Neural cell (in vitro differentiated cells): ENCODE data around the gene PGP.

Experiments used
- EZH2 ChIP-seq: fragments of 200-600, 300-800 bp; shearing (Covaris generic), sonication (generic); IDR thresholded peaks from 2 replicates; pipeline ENCODE4 v1.6.1; 2014; ENCODE audit warnings: antibody characterized with exemption, low read length, borderline replicate concordance, mild to moderate bottlenecking; ENCODE audit not compliant: insufficient read depth, poor library complexity, severe bottlenecking
- TF ChIP-seq, protein P1 (sequence below): fragments of 450-650 bp; IDR thresholded peaks from 2 replicates; pipeline ENCODE4 v1.5.1; 2014; ENCODE audit warnings: antibody characterized with exemption, mild to moderate bottlenecking, moderate library complexity; ENCODE audit not compliant: poor library complexity, severe bottlenecking

DNA sequence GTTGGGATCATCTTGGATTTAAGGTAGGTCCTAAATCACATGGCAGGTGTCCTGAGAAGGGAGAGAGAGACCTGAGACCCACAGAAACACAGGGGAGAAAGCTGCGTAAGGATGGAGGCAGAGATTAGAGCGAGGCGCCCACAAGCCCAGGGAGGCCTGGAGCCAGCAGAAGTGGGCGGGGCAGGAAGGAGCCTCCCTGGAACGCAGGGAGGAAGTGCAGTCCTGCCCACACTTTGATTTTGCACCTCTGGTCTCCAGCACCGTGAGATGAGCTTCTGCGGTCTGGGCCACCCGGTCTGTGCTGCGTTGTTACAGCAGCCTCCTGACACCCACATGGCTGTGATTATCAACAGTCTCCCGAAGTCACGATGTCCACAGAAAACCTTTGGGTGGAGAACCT is 28.0 kb upstream of the PGP start:
- TF ChIP-seq, protein P1, sequence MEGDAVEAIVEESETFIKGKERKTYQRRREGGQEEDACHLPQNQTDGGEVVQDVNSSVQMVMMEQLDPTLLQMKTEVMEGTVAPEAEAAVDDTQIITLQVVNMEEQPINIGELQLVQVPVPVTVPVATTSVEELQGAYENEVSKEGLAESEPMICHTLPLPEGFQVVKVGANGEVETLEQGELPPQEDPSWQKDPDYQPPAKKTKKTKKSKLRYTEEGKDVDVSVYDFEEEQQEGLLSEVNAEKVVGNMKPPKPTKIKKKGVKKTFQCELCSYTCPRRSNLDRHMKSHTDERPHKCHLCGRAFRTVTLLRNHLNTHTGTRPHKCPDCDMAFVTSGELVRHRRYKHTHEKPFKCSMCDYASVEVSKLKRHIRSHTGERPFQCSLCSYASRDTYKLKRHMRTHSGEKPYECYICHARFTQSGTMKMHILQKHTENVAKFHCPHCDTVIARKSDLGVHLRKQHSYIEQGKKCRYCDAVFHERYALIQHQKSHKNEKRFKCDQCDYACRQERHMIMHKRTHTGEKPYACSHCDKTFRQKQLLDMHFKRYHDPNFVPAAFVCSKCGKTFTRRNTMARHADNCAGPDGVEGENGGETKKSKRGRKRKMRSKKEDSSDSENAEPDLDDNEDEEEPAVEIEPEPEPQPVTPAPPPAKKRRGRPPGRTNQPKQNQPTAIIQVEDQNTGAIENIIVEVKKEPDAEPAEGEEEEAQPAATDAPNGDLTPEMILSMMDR = no peak
- TF ChIP-seq EZH2 = no peak
